GM06990 (cell line): Measurements from ENCODE around the gene SAMD11.

Experiments used
- DNase-seq: peaks from one replicate; pipeline ENCODE4 v3.0.0-alpha.2; 2011; ENCODE audit not compliant: insufficient read length; ENCODE audit errors: extremely low read depth
- H3K27me3 ChIP-seq: replicated peaks from 2 replicates; pipeline ENCODE4 v1.6.0; 2011; ENCODE audit warnings: low read length; ENCODE audit not compliant: control insufficient read depth, insufficient read depth
- H3K36me3 ChIP-seq: 2 replicates; pipeline ENCODE4 v1.5.1; 2011; ENCODE audit warnings: low read length; ENCODE audit not compliant: control insufficient read depth, insufficient read depth
- H3K4me3 ChIP-seq: replicated peaks from 2 replicates; pipeline ENCODE4 v1.5.1; 2011; ENCODE audit warnings: low read depth, mild to moderate bottlenecking, control low read depth, low read length
- CTCF ChIP-seq: IDR thresholded peaks from 2 replicates; pipeline ENCODE4 v1.5.1; 2011; ENCODE audit warnings: low read length, control low read depth, mild to moderate bottlenecking, inconsistent platforms; ENCODE audit not compliant: insufficient read depth, poor library complexity, severe bottlenecking

Gene SAMD11

GRCh38 chr1:932776-933602, 9.3 kb downstream of the SAMD11 start:
- Histone ChIP-seq H3K4me3 (no peak overlapping the region), H3K36me3 (no peaks in the 10 kb centered on the region), H3K27me3 (no peaks in the 10 kb centered on the region; the same call in 1 of the 2 replicates)
- no peak for DNase-seq
- no peak for TF ChIP-seq CTCF

- Histone ChIP-seq H3K4me3 (no peak overlapping the region), H3K27me3 (no peaks in the 10 kb centered on the region; the same call in 1 of the 2 replicates), H3K36me3 (no peaks in the 10 kb centered on the region)
- DNase-seq = no peak
- TF ChIP-seq CTCF = no peak
Measured at GRCh38 chr1:933603-933940, 9.8 kb downstream of the SAMD11 start.

GRCh38 chr1:934991-935750, 11.4 kb downstream of the SAMD11 start:
- H3K27me3 ChIP-seq = no peaks in the 10 kb centered on the region; the same call in 1 of the 2 replicates
- no peak overlapping the region for H3K4me3 ChIP-seq
- DNase-seq = no peak
- no peaks in the 10 kb centered on the region for H3K36me3 ChIP-seq
- TF ChIP-seq CTCF = no peak

GRCh38 chr1:935751-936231, 12.1 kb downstream of the SAMD11 start:
- Histone ChIP-seq H3K36me3 (no peaks in the 10 kb centered on the region), H3K27me3 (peaks cover 4% of the 10 kb centered on the region; the same call in 1 of the 2 replicates), H3K4me3 (no peak overlapping the region)
- TF ChIP-seq CTCF = no peak
- no peak for DNase-seq

GRCh38 chr1:936348-937264, 12.9 kb downstream of the SAMD11 start:
- no peak for DNase-seq
- Histone ChIP-seq H3K4me3 (no peak overlapping the region), H3K36me3 (no peaks in the 10 kb centered on the region), H3K27me3 (peaks cover 4% of the 10 kb centered on the region; the same call in 1 of the 2 replicates)
- TF ChIP-seq CTCF = no peak
